MCF 10A (cell line): ENCODE measurements around the gene STAG1. TPM values are rescaled to one million over a fixed set of nuclear protein-coding genes. Genes with fewer than 3 reads are reported as not detected.
A peak's percentile ranks its signal among the peaks of the same experiment; 100 is the strongest.
"Not testable (repeated sequence)": the region's sequence is repeated elsewhere in the genome, so short reads cannot be mapped to it uniquely, and the experiment has no call there.

Source experiments
- BruUV-seq: library from RNA; stranded (reverse); fragments of 400-500 nt; replicated peaks from 2 replicates; lab custom pipeline; 2021; lab: Mats Ljungman, UMichigan
- CTCF ChIA-PET: fragments of 300-600 bp; sonication (Branson Sonifier 250); formaldehyde crosslinking; extraction: SDS; loops from one replicate; lab custom pipeline; 2021; ENCODE audit warnings: antibody characterized with exemption, inconsistent platforms; lab: Yijun Ruan, JAX
- POLR2A ChIA-PET: fragments of 300-600, 350-650 bp; sonication (Branson Sonifier 250); formaldehyde crosslinking; extraction: SDS; loops from one replicate; lab custom pipeline; 2020; ENCODE audit warnings: antibody characterized with exemption, inconsistent platforms; lab: Yijun Ruan, JAX
- DNase-seq: peaks from one replicate; pipeline ENCODE4 v3.0.0-alpha.2; 2018; ENCODE audit not compliant: unreplicated experiment
- H3K27ac Mint-ChIP-seq: one replicate; pipeline ENCODE4 v1.8.0; 2022; ENCODE audit warnings: mild to moderate bottlenecking, low read depth, mixed read lengths; ENCODE audit not compliant: unreplicated experiment
- H3K27me3 Mint-ChIP-seq: one replicate; pipeline ENCODE4 v1.8.0; 2022; ENCODE audit warnings: mixed read lengths; ENCODE audit not compliant: insufficient read depth, unreplicated experiment
- H3K36me3 Mint-ChIP-seq: one replicate; pipeline ENCODE4 v1.8.0; 2022; ENCODE audit warnings: mild to moderate bottlenecking, moderate library complexity, mixed read lengths; ENCODE audit not compliant: insufficient read depth, unreplicated experiment
- H3K4me1 Mint-ChIP-seq: one replicate; pipeline ENCODE4 v1.8.0; 2022; ENCODE audit warnings: mixed read lengths; ENCODE audit not compliant: insufficient read depth, unreplicated experiment
- H3K4me3 Mint-ChIP-seq: one replicate; pipeline ENCODE4 v1.8.0; 2022; ENCODE audit warnings: mild to moderate bottlenecking, moderate library complexity, mixed read lengths; ENCODE audit not compliant: unreplicated experiment
- H3K9me3 Mint-ChIP-seq: one replicate; pipeline ENCODE4 v1.8.0; 2022; ENCODE audit warnings: mixed read lengths; ENCODE audit not compliant: unreplicated experiment
- intact Hi-C: fragments of 100-400 bp; cut with micrococcal nuclease; formaldehyde crosslinking; loops from 2 replicates; pipeline ENCODE4 v1.14.1; 2022
- total RNA-seq: library from RNA; stranded (reverse); gene quantifications from 2 replicates; pipeline ENCODE4 v1.2.3, GENCODE V29; 2022
- TF ChIP-seq, protein P1 (sequence below): fragments of 200-600 bp; IDR thresholded peaks from one replicate; pipeline ENCODE4 v1.8.0; 2022; ENCODE audit warnings: antibody characterized with exemption, mild to moderate bottlenecking; ENCODE audit not compliant: unreplicated experiment

The STAG1 gene
- total RNA-seq, 1 experiment from 2014 or later, result 34.3 TPM

DNA sequence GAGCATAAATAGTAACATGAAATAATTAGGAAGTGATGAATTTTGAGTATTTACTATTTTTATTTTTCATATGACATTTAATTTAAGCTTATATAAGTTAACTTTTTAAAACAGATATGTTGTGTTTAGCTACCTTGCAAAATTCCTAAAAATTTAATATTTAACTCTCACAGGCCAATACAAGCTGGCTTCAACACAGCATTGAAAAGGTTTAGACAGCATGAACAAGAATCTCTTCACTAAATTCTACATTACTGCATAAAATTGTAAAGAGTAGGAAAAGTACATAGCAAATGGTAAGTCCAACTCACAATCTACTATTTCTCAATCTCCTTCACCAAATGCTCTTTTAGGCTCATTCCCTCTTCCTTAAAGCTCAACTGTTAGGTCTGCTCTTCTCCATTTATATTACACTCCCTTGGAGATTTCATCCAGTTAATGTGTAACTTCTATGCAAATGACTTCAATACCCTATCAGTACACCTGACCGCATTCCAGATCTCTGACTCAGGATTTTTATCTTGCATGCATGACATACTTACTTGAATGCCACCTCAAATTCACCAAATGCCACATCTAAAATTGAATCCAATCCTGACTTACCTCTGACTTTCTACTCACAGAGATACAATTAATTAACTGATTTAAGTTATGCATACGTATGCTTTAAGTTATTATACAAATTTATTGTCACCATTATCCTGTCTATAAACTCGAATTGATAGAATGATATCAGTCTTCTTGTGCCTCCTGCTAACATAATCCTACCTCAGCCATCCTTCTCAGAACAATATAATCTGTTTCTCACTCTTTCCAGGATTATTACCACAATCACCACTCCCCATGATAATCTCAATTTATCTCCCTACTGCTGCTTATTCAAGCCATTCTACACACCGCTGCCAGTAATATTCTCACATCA is 127.0 kb downstream of the STAG1 start:
- Mint-ChIP-seq H3K9me3 (no peaks in the 10 kb centered on the region), H3K27ac (no peak overlapping the region), H3K27me3 (no peaks in the 10 kb centered on the region), H3K4me1 (peaks cover 10% of the 10 kb centered on the region), H3K36me3 (no peaks in the 10 kb centered on the region), H3K4me3 (no peak overlapping the region)
- TF ChIP-seq, protein P1, sequence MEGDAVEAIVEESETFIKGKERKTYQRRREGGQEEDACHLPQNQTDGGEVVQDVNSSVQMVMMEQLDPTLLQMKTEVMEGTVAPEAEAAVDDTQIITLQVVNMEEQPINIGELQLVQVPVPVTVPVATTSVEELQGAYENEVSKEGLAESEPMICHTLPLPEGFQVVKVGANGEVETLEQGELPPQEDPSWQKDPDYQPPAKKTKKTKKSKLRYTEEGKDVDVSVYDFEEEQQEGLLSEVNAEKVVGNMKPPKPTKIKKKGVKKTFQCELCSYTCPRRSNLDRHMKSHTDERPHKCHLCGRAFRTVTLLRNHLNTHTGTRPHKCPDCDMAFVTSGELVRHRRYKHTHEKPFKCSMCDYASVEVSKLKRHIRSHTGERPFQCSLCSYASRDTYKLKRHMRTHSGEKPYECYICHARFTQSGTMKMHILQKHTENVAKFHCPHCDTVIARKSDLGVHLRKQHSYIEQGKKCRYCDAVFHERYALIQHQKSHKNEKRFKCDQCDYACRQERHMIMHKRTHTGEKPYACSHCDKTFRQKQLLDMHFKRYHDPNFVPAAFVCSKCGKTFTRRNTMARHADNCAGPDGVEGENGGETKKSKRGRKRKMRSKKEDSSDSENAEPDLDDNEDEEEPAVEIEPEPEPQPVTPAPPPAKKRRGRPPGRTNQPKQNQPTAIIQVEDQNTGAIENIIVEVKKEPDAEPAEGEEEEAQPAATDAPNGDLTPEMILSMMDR, result no peak
- no TSS peak for BruUV-seq
- intact Hi-C loops, result no loop called here
- POLR2A ChIA-PET, result no interaction called here
- CTCF ChIA-PET, result interaction anchor here (0.6 to 2.4 kb wide), 2 partner anchors 128 to 373 kb away, joined by 3 to 7 read pairs; partner anchors contain the start of gene STAG1
- no peak for DNase-seq

DNA sequence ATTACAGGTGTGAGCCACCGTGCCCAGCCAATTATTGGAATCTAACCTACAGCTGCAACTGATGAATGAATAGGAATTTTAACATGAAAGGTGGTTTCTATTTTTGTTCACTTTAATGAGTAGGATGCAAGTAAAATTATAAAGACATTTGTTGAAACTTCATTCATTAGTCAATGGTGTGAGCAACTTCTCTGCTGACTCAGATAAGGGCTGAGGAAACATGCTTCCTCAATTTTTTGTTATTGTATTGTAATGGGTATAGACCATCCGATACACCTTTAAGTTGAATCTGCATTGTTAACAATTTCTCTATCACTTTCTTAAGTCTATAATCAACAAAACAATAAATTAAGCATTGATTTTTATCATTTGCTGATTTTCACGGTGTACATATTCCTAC is 127.8 kb downstream of the STAG1 start:
- no peak for DNase-seq
- H3K36me3 Mint-ChIP-seq, result peaks cover 1% of the 10 kb centered on the region
- no TSS peak for BruUV-seq
- CTCF ChIA-PET, result interaction anchor here (2.4 kb wide), 1 partner anchor 128 kb away, joined by 7 read pairs; the partner anchor contains the start of gene STAG1
- peaks cover 10% of the 10 kb centered on the region for H3K4me1 Mint-ChIP-seq
- H3K9me3 Mint-ChIP-seq, result no peaks in the 10 kb centered on the region
- TF ChIP-seq, protein P1, result no peak
- H3K4me3 Mint-ChIP-seq, result no peak overlapping the region
- POLR2A ChIA-PET, result no interaction called here
- intact Hi-C loops, result no loop called here
- H3K27me3 Mint-ChIP-seq, result no peaks in the 10 kb centered on the region
- H3K27ac Mint-ChIP-seq, result no peak overlapping the region

DNA sequence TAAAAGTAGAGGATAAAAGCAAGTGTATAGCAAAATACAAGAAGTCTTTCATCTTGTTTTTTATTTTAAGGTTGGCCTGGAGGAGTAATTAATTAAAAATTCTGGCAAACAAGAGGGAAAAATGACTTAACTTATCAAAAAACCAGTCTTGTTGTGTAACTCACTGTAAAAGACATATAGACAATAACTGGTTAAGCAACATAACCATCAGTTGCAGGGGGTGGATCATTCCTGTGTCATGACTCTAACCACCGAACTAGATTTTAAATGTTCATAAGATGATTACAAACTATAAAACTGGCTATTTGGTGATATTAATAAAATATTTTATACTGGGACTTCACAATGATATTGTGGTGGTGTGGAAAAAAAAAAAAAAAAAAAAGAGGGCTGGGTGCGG is 130.6 kb downstream of the STAG1 start:
- peaks cover 18% of the 10 kb centered on the region for H3K36me3 Mint-ChIP-seq
- H3K27me3 Mint-ChIP-seq, result no peaks in the 10 kb centered on the region
- DNase-seq, result peak; percentile 36
- no peak overlapping the region for H3K4me3 Mint-ChIP-seq
- H3K4me1 Mint-ChIP-seq, result peaks cover 16% of the 10 kb centered on the region
- intact Hi-C loops, result no loop called here
- POLR2A ChIA-PET, result no interaction called here
- CTCF ChIA-PET, result interaction anchor here (0.6 kb wide), 1 partner anchor 484 kb away, joined by 3 read pairs; no protein-coding TSS in a partner anchor
- no peaks in the 10 kb centered on the region for H3K9me3 Mint-ChIP-seq
- no peak overlapping the region for H3K27ac Mint-ChIP-seq
- TF ChIP-seq, protein P1, result no peak
- BruUV-seq, result no TSS peak

DNA sequence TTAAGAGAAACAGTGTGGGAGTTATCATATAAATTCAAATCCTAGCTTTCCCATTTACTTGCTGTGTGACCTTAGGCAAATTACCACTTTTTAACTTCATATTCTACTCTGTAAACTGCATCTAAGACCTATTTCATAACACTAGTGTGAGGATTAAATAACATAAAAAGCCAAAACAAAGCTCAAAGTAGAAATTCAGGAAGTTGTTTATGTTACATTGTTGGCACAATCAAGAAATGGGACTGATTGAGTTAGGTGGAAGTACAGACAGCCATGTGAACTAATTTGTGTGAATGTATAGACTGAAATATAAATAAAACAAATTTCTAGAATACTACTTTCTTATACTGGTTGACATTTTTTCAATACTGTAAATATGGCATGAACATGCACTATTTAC is 131.7 kb downstream of the STAG1 start:
- intact Hi-C loops, result no loop called here
- no peak for DNase-seq
- TF ChIP-seq, protein P1, result no peak
- no peak overlapping the region for H3K4me3 Mint-ChIP-seq
- no peaks in the 10 kb centered on the region for H3K9me3 Mint-ChIP-seq
- POLR2A ChIA-PET, result interaction anchor here (0.7 kb wide), 1 partner anchor 1229 kb away, joined by 3 read pairs; no protein-coding TSS in a partner anchor
- TSS peak; percentile 15 for BruUV-seq
- H3K27ac Mint-ChIP-seq, result no peak overlapping the region
- peaks cover 12% of the 10 kb centered on the region for H3K4me1 Mint-ChIP-seq
- CTCF ChIA-PET, result interaction anchor here (0.5 to 0.7 kb wide), 2 partner anchors 18 to 116 kb away, joined by 3 read pairs; no protein-coding TSS in a partner anchor
- H3K27me3 Mint-ChIP-seq, result no peaks in the 10 kb centered on the region
- peaks cover 18% of the 10 kb centered on the region for H3K36me3 Mint-ChIP-seq

DNA sequence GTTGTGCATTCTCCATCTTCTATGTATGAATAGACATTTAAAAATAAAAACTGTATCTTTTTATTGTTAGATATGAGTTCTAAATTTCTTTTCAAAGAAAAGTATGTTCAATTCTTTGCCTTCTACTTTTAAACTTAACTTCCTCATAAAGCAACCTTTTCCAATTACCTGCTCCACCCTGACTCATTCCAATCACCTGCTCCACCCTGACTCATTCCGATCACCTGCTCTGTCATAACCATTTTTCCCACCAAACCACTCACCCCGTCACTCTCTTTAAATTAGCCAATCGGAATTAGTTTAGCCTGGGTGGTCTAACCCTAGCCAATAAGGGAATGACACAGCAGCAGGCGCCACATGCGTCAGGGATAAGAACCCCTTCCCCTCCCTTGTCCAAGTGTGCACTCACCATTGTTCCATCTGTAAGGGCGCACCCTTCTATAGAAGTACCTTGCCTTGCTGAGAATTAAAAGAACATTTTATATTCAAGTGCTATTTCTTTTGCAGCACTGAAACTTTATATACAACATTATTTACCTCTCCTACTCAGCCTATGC is 134.1 kb downstream of the STAG1 start:
- POLR2A ChIA-PET, DNase-seq, H3K27ac Mint-ChIP-seq, H3K9me3 Mint-ChIP-seq, H3K4me3 Mint-ChIP-seq, intact Hi-C loops, H3K4me1 Mint-ChIP-seq, BruUV-seq, H3K27me3 Mint-ChIP-seq: not testable (repeated sequence)
- H3K36me3 Mint-ChIP-seq, result peaks cover 18% of the 10 kb centered on the region
- CTCF ChIA-PET, result interaction anchor here (0.6 kb wide), 1 partner anchor 14 kb away, joined by 3 read pairs; no protein-coding TSS in a partner anchor
